Colonic mucosa (tissue), 4 donors: Measurements from ENCODE around the gene PARN. TPM values are rescaled to one million over a fixed set of nuclear protein-coding genes. Genes with fewer than 3 reads are reported as not detected.

Experiments used
- DNase-seq: peaks from one replicate; pipeline ENCODE4 v3.0.0-alpha.2; 2020
- H3K27ac ChIP-seq: fragments of 200-600 bp; one replicate; pipeline ENCODE4 v1.8.0; 2021
- H3K27me3 ChIP-seq: fragments of 200-600 bp; one replicate; pipeline ENCODE4 v1.8.0; 2021
- H3K36me3 ChIP-seq: fragments of 200-600 bp; one replicate; pipeline ENCODE4 v1.8.0; 2021
- H3K4me1 ChIP-seq: fragments of 200-600 bp; one replicate; pipeline ENCODE4 v1.8.0; 2021; ENCODE audit warnings: mild to moderate bottlenecking
- H3K4me3 ChIP-seq: fragments of 200-600 bp; one replicate; pipeline ENCODE4 v1.8.0; 2021
- H3K9ac ChIP-seq, 2 donors: one replicate each; pipeline ENCODE4 v1.7.0; 2013; ENCODE audit warnings: control low read depth in 2 of 2, low read depth in 2 of 2, low read length in 2 of 2
- H3K9me3 ChIP-seq: fragments of 200-600 bp; one replicate; pipeline ENCODE4 v1.8.0; 2021
- intact Hi-C: fragments of 100-400 bp; cut with DNase I; formaldehyde crosslinking; loops from one replicate; pipeline ENCODE4 v1.14.1; 2022
- total RNA-seq, 2 donors: library from RNA; stranded (reverse); fragmentation: NEBNext Ultra II Directional in 1 of 2; extraction: Animal tissue kit (Norgen Biotek cat#: 25700) in 1 of 2; gene quantifications; one replicate each; pipeline ENCODE4 v1.2.1, GENCODE V29; 2021
- TF ChIP-seq, protein P1 (sequence below): fragments of 200-600 bp; IDR thresholded peaks from one replicate; pipeline ENCODE4 v1.8.0; 2022; ENCODE audit warnings: antibody characterized with exemption, mild to moderate bottlenecking
- donor health status: healthy.
- donor health status: DM: no; HTN: no; CAD: no.
- donor health status: DM: no; HTN: no; CAD: no.

PARN gene
- total RNA-seq, 2 donors from 2014 or later, result 24.2 to 25.6 TPM

- Histone ChIP-seq H3K27ac (peak overlapping the region; percentile 81), H3K4me1 (peaks cover 3% of the 10 kb centered on the region), H3K9me3 (no peaks in the 10 kb centered on the region), H3K27me3 (no peaks in the 10 kb centered on the region), H3K9ac (peak overlapping the region in 1 of 2 donors; percentile 51), H3K4me3 (no peak overlapping the region), H3K36me3 (peaks cover 6% of the 10 kb centered on the region)
- intact Hi-C loops, result no loop called here
- peak; percentile 95 for DNase-seq
- TF ChIP-seq, protein P1, sequence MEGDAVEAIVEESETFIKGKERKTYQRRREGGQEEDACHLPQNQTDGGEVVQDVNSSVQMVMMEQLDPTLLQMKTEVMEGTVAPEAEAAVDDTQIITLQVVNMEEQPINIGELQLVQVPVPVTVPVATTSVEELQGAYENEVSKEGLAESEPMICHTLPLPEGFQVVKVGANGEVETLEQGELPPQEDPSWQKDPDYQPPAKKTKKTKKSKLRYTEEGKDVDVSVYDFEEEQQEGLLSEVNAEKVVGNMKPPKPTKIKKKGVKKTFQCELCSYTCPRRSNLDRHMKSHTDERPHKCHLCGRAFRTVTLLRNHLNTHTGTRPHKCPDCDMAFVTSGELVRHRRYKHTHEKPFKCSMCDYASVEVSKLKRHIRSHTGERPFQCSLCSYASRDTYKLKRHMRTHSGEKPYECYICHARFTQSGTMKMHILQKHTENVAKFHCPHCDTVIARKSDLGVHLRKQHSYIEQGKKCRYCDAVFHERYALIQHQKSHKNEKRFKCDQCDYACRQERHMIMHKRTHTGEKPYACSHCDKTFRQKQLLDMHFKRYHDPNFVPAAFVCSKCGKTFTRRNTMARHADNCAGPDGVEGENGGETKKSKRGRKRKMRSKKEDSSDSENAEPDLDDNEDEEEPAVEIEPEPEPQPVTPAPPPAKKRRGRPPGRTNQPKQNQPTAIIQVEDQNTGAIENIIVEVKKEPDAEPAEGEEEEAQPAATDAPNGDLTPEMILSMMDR, result no peak
These were observed 39.7 kb upstream of the PARN start for GRCh38 chr16:14669776-14670175.

DNA sequence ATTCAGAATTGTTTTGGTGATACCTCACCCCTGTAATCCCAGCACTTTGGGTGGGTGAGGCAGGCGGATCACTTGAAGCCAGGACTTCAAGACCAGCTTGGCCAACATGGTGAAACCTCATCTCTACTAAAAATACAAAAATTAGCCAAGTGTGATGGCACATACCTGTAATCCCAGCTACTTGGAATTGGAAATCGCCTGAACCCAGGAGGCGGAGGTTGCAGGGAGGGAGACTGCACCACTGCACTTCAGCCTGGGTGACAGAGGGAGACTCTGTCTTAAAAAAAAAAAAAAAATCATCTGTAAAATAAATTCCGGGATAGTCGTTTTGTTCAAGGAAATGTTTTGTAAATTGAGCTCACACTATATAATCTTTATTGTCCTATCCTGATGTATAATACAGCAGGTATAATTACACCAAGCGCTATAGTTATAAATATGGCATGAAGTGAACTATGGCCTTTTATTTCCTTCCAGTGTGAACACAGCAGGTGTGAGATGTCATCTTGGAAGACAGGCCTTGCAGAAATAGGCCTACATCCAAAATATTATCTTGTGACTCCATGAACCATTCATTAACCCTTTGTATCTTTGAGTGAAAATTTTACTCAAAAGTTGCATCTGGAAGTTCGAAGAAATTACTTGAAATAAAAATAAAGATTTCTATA lies 38.6 kb upstream of the PARN start:
- TF ChIP-seq, protein P1, result no peak
- H3K4me1 ChIP-seq, result peaks cover 3% of the 10 kb centered on the region
- intact Hi-C loops, result no loop called here
- DNase-seq, result peak; percentile 38
- H3K9me3 ChIP-seq, result no peaks in the 10 kb centered on the region
- H3K36me3 ChIP-seq, result peaks cover 12% of the 10 kb centered on the region
- H3K4me3 ChIP-seq, result no peak overlapping the region
- no peaks in the 10 kb centered on the region for H3K27me3 ChIP-seq
- H3K9ac ChIP-seq, result peak overlapping the region in 1 of 2 donors; percentile 65
- peak overlapping the region; percentile 81 for H3K27ac ChIP-seq

DNA sequence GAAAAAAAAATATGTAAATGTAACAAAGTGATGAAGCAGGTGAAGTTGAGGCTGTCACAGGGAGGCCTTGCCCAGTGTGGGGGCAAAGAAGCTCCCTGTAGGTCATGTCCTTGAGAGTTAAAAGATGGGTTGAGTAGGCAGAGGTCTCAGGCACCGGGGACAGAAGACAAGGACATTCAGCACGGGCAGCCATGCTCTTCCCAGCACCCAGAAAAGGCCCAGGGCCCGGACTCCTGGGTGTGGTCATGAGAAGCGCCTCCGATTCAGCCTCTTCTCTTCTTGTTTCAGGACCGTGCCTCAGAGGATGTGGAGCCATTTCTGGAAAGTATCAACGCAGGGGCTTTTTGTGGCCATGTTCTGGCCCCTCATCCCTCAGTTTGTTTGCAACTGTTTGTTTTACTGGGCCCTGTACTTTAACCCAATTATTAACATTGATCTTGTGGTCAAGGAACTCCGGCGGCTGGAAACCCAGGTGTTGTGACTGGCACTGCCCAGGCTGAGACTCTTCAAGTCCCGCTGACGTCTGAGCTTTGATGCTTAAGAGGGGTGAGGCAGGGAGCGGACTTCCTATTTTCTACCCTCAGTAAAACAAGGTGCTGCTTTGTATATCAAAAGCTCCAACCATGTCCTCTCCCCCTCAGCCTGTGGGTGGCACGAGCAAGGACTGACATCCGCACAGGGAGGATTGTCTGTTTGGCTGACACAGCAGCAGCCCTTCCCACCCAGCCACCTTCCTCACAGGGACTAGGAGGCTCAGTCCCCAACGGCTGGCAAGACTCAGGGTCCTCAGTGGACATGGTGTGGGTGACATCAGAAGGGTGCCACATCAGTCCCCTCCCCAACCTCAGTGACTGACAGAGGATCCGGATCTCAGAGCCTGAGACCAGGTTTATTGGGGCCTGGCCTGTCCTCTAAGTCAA lies 37.5 kb upstream of the PARN start:
- TF ChIP-seq, protein P1, result no peak
- Histone ChIP-seq H3K27me3 (no peaks in the 10 kb centered on the region), H3K4me3 (no peak overlapping the region), H3K9me3 (no peaks in the 10 kb centered on the region), H3K36me3 (peaks cover 12% of the 10 kb centered on the region), H3K9ac (peak overlapping the region in 1 of 2 donors; percentile 65), H3K4me1 (peaks cover 3% of the 10 kb centered on the region), H3K27ac (peak overlapping the region; percentile 81)
- DNase-seq, result peak; percentile 24
- intact Hi-C loops, result no loop called here

GRCh38 chr16:14658063-14658462 lies 28.0 kb upstream of the PARN start:
- TF ChIP-seq, protein P1, result no peak
- Histone ChIP-seq H3K9ac (peak overlapping the region in 1 of 2 donors; percentile 46), H3K36me3 (peaks cover 10% of the 10 kb centered on the region), H3K4me1 (peaks cover 4% of the 10 kb centered on the region), H3K4me3 (no peak overlapping the region), H3K27ac (peak overlapping the region; percentile 55), H3K27me3 (no peaks in the 10 kb centered on the region), H3K9me3 (no peaks in the 10 kb centered on the region)
- intact Hi-C loops, result no loop called here
- DNase-seq, result peak; percentile 50

- Histone ChIP-seq H3K4me3 (no peak overlapping the region), H3K9me3 (no peaks in the 10 kb centered on the region), H3K27me3 (no peaks in the 10 kb centered on the region), H3K27ac (no peak overlapping the region), H3K9ac (no peak overlapping the region), H3K4me1 (peaks cover 4% of the 10 kb centered on the region), H3K36me3 (peaks cover 15% of the 10 kb centered on the region)
- intact Hi-C loops, result no loop called here
- DNase-seq, result no peak
- TF ChIP-seq, protein P1, result no peak
These were observed 22.7 kb upstream of the PARN start for GRCh38 chr16:14652726-14653125.
